ENCODE results near the gene LEO1. TPM values are rescaled to one million over a fixed set of nuclear protein-coding genes. Genes with fewer than 3 reads are reported as not detected.

Gene LEO1
- total and polyA plus RNA-seq, 10 of the 15 experiments (the other 5 are each of a cell fraction or from before 2014, with no cell fraction given) = 13.6 to 50.6 (median 32.4) TPM

GRCh38 chr15:51982013-51982769 lies 10.6 kb upstream of the LEO1 start (continued):
- TF ChIP-seq, protein P1, sequence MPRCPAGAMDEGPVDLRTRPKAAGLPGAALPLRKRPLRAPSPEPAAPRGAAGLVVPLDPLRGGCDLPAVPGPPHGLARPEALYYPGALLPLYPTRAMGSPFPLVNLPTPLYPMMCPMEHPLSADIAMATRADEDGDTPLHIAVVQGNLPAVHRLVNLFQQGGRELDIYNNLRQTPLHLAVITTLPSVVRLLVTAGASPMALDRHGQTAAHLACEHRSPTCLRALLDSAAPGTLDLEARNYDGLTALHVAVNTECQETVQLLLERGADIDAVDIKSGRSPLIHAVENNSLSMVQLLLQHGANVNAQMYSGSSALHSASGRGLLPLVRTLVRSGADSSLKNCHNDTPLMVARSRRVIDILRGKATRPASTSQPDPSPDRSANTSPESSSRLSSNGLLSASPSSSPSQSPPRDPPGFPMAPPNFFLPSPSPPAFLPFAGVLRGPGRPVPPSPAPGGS (IDR thresholded peaks at IDR 0.05; ENCODE audit: borderline replicate concordance, insufficient read depth, low read depth, low read length, poor library complexity, severe bottlenecking) = no peak
- TF ChIP-seq E4F1 (IDR thresholded peaks at IDR 0.05; ENCODE audit: borderline replicate concordance, partially characterized antibody) = no peak
- no peak for TF ChIP-seq CEBPZ (IDR thresholded peaks at IDR 0.05; ENCODE audit: low read depth, low read length)
- no peak for TF ChIP-seq HSF1 (IDR thresholded peaks at IDR 0.05; ENCODE audit: low read depth, low read length)
- TF ChIP-seq ZZZ3 (IDR thresholded peaks at IDR 0.05; ENCODE audit: control insufficient read depth, insufficient read length, low read depth) = no peak
- TF ChIP-seq E2F4 (IDR thresholded peaks at IDR 0.05; ENCODE audit: low read depth, low read length) = no peak
- TF ChIP-seq YY1 (IDR thresholded peaks at IDR 0.05; ENCODE audit: low read depth, low read length) = peak; percentile 35; the same call in 1 of the 2 replicates
- TF ChIP-seq ZNF24 (IDR thresholded peaks at IDR 0.05) = peak; percentile 8; the same call in 1 of the 2 replicates
- TF ChIP-seq IKZF1 (conservative IDR thresholded peaks at IDR 0.05) = no peak
- no peak for TF ChIP-seq JUNB (IDR thresholded peaks at IDR 0.05)
- TF ChIP-seq TAF1 (IDR thresholded peaks at IDR 0.05; ENCODE audit: borderline replicate concordance, low read depth, low read length) = 0 out of 2 replicates have a peak, but pooled peaks have one; percentile 8
- TF ChIP-seq, protein P2, sequence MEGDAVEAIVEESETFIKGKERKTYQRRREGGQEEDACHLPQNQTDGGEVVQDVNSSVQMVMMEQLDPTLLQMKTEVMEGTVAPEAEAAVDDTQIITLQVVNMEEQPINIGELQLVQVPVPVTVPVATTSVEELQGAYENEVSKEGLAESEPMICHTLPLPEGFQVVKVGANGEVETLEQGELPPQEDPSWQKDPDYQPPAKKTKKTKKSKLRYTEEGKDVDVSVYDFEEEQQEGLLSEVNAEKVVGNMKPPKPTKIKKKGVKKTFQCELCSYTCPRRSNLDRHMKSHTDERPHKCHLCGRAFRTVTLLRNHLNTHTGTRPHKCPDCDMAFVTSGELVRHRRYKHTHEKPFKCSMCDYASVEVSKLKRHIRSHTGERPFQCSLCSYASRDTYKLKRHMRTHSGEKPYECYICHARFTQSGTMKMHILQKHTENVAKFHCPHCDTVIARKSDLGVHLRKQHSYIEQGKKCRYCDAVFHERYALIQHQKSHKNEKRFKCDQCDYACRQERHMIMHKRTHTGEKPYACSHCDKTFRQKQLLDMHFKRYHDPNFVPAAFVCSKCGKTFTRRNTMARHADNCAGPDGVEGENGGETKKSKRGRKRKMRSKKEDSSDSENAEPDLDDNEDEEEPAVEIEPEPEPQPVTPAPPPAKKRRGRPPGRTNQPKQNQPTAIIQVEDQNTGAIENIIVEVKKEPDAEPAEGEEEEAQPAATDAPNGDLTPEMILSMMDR (IDR thresholded peaks at IDR 0.05 in 2 of 3, conservative IDR thresholded peaks at IDR 0.05 in 1 of 3; ENCODE audit: control insufficient read depth in 2 of 3, extremely low read depth in 1 of 3, insufficient read depth in 1 of 3, low read depth in 3 of 3, low read length in 3 of 3) = peak; percentile 60 to 88 (median 80)
- TF ChIP-seq ZNF384 (IDR thresholded peaks at IDR 0.05; ENCODE audit: borderline replicate concordance, low read depth, low read length) = peak; percentile 49; the same call in 1 of the 2 replicates
- no peak for TF ChIP-seq SREBF1 (IDR thresholded peaks at IDR 0.05; ENCODE audit: low read length)
- no peak for TF ChIP-seq TCF7 (IDR thresholded peaks at IDR 0.05; ENCODE audit: borderline replicate concordance)
- TF ChIP-seq CHD4 (IDR thresholded peaks at IDR 0.05) = no peak
